LNCAP (cell line): Measurements from ENCODE around the gene MOV10L1.

Source experiments
- TF ChIP-seq, protein P1 (sequence below): fragments of 450-650 bp; IDR thresholded peaks from 2 replicates; pipeline ENCODE4 v1.5.1; 2017; ENCODE audit warnings: mild to moderate bottlenecking

MOV10L1 gene

DNA sequence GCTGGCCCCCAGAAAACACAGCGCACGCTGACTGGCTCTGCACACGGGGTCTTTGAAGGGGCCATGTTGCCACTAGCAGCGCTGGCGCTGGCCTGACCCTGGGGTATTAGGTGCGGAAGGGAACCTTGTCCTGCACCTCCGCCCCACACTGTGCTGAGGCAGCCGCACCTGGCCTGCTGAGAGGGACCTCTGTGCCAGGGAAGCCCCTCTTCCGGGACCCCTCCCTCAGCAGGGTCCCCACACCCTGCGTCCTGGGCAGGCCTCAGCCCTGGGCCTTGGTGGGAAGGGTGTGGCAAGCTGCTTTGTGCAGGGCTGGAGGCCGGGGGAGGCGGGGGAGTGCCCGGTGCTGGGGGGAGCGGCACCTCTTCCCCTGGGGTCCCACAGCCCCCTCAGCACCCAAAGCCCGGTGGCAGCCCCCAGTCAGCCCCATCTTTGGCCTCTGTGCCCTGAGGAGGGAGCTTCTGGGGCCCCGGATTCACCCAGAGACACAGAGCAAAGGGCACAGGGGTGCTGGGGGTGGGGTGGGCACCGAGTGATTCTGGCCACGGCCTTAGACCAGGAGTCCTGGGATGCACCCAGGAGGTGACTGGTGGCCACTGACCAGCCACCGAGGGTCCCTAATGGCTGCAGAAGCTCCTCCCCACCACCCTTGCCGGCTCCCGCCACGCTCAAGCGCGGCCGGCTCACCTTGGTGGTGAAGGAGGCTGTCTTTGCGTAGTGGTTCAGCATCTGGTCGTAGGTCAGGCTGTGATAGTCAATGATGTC lies 43.1 kb upstream of the MOV10L1 start:
- TF ChIP-seq, protein P1, sequence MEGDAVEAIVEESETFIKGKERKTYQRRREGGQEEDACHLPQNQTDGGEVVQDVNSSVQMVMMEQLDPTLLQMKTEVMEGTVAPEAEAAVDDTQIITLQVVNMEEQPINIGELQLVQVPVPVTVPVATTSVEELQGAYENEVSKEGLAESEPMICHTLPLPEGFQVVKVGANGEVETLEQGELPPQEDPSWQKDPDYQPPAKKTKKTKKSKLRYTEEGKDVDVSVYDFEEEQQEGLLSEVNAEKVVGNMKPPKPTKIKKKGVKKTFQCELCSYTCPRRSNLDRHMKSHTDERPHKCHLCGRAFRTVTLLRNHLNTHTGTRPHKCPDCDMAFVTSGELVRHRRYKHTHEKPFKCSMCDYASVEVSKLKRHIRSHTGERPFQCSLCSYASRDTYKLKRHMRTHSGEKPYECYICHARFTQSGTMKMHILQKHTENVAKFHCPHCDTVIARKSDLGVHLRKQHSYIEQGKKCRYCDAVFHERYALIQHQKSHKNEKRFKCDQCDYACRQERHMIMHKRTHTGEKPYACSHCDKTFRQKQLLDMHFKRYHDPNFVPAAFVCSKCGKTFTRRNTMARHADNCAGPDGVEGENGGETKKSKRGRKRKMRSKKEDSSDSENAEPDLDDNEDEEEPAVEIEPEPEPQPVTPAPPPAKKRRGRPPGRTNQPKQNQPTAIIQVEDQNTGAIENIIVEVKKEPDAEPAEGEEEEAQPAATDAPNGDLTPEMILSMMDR: no peak

DNA sequence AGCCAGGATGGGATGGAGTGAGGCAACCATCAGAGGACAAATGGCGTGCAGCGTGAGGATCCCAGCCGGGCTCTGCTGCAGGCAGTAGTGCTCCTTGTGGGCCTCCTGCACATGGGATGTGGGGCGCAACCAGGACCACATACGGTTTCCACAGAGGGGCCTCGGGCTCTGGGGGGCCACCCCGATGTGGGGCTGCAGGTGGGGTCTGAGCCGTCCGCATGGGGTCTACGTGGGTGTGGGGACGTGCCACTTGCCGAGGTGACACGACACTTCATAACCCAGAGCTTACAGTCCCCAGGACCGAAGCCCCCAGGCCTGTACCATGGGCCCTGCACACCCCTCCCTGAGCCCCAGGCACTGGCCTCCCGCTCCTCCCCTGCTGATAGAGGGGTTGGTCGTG lies 42.5 kb upstream of the MOV10L1 start:
- TF ChIP-seq, protein P1: no peak

DNA sequence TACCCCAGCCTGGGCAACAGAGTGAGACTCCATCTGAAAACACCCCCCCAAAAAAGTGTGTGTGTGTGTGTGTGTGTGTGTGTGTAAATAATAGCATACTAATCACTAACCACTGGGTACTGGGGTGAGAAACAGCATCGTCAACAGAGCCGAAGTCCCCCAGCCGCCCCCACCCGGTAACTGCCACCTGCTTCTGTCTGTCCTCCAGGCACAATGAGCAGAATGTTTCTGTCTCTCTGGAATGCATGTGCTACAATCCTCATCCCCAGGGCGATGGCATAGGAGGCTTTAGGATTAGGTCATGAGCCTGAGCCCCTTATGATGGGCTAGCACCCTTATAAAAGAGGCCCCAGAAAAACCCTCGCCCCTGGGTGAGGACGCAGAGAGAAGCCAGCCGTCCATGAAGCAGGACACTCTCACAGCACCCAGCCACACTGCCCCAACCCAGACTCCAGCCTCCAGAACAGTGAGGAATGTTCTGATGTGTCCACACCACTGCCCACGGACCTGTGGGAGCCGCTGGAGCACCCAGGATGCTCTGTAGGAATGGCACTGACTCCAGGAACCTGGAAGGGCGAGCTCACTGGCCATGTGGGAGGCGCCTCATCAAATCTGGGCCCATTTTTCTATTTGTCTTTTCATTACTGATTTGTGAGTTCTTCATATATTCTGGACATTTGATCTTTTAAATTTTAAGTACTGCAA lies 41.6 kb upstream of the MOV10L1 start:
- TF ChIP-seq, protein P1: no peak

DNA sequence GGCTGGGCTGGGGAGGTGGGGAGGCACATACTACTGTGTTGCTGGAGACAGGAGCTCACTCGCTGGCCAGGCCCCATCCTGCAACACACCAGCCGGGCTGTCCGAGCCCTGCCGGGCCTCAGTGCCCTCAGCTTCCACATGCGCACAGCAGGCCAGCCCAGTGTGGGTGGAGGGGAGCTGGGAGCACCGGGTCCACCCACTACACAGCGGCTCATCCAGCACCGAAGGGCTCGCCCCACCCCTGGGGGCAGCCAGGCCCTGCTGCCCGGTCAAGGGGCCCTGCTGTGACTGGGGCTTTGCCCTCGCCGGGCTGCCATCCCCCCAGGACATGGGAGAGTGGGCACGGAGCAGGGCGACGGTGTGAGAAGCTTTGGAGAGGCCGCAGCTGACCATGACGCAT lies 41.0 kb upstream of the MOV10L1 start:
- TF ChIP-seq, protein P1: no peak

DNA sequence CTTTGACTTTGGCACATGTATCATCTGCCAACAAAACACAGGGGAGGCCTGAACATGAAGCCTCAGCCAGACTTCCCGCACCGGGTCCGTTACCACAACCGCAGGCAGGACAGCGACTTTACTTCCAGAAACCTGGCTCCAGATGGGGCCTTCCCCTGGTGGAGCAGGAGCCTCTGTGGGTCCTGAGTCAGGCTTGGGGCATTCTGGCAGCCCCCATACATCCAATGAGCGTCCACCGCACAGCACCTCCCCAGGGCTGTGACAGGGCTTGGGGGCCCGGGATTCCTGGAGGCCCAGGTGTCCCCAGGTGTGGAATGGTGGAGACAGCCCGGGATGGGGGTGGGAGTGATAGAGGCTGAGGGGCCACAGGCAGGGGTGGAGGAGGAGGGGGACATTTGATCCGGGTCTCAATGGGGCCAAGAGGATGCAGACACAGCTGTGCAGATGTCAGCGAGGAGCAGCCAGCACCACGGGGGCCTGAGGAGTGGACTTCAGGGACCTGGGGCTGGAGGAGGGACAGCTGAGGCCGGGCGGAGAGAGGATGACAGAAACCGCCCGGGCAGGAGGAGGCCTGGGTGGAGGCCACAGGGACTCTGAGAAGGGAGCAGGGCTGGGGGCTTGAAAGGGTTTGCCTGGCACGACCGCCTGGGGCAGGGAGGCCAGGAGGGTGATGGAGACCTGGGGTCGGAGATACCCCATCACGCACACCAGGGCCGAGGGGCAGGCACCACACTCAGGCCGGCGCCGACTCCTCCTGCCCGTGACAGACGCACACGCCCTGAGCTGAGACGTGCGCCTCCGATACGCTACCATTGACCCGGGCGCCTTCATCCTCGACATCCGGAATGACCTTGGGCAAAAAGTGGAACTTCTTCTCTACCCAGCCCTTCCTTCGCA lies 40.3 kb upstream of the MOV10L1 start:
- TF ChIP-seq, protein P1: no peak

DNA sequence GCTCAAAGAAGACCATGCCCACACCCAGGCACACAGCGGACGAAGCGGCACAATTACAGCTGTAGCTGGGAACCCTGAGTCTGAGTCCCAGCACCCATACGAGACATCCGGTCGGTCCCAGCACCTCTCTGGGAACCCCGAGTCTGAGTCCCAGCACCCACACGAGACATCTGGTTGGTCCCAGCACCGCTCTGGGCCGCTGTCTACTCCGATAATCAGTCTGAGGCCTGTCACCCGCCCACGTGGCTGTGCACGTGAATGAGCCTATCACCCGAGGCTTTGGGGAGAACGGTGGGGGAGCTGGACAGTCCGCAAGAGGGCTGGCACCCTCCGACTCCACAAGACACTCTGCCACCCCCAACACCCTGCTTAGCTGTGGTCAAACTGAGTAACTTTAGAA lies 37.9 kb upstream of the MOV10L1 start:
- TF ChIP-seq, protein P1: no peak

DNA sequence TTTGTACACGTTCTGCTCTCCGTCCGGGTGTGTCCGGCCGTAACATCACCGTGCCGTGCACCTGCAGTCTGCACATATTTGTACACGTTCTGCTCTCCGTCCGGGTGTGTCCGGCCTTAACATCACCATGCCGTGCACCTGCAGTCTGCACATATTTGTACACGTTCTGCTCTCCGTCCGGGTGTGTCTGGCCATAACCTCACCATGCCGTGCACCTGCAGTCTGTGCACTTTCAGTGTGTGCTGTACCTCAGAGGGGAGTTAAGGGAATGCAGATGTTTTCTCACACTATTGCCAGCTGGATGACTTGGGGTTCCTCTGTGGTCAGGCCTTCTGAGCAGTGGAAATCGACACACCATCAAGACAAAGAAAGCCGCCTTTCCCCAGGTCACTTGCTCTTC lies 35.9 kb upstream of the MOV10L1 start:
- TF ChIP-seq, protein P1: no peak
